MM.1S (cell line): Measurements from ENCODE around the gene NCOA5.
A peak's percentile ranks its signal among the peaks of the same experiment; 100 is the strongest.

Experiments used
- CTCF ChIP-seq: fragments of 300-600 bp; sonication (generic); IDR thresholded peaks from 2 replicates; pipeline ENCODE4 v1.5.1; 2016; ENCODE audit warnings: antibody characterized with exemption, low read length, mixed read lengths
- EZH2 ChIP-seq: fragments of 300-600 bp; sonication (generic); optimal IDR thresholded peaks from 2 replicates; pipeline ENCODE3; 2017; ENCODE audit warnings: low read depth, mild to moderate bottlenecking, antibody characterized with exemption, low read length, mixed read lengths
- EZH2phosphoT487 ChIP-seq: fragments of 300-600 bp; sonication (generic); IDR thresholded peaks from 2 replicates; pipeline ENCODE4 v1.6.1; 2018; ENCODE audit warnings: antibody characterized with exemption, low read length

DNA sequence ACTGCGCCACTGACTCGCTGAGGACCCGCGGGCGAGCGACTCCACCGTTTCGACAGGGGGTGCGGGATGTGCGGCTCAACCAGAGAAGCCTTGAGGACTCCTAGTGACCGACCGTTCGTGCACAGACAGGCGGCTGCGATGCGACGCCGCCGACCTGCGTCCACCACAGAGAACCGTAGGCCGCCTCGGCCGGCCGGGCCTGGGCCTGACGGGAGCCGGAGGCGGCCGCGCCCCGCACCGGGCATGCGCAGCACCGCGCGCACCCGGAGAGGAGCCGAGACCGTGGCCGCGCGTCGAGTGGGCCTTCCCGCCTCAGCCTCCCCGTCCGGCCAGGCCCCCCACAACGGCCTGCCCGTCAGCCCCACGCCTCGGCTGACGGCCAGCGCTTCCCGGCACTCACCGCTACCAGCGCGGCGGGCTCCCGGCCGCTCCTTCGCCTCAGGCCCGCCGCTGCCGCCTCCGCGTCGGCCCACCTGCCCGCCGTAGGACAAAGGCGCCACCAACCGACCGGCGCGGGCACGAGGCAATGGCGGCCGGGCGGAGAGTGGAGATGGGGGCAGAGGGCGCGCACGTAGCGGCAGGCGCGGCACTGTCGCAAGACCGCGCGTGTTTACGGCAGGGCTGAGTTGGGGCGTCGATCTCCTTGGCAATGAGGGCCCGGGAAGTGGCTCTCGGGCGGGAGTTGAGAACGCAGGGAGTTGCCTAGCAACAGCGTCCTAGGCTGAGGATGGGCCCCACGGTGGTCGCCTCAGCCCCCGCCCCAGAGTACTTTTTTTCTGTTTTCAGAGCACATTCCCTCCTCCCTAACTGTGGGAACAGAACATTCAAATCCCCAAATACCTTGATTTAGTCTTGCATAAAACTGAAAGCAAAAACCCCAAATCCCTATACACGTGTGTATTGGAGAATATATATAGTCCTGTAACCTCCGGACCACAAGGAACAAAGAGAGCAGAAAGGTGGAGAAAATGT, at the start of gene NCOA5:
- TF ChIP-seq CTCF (peak; percentile 11; the same call in 1 of the 2 replicates), EZH2 (no peak), EZH2phosphoT487 (no peak)
